ENCODE results near the gene CDH13.

DNA sequence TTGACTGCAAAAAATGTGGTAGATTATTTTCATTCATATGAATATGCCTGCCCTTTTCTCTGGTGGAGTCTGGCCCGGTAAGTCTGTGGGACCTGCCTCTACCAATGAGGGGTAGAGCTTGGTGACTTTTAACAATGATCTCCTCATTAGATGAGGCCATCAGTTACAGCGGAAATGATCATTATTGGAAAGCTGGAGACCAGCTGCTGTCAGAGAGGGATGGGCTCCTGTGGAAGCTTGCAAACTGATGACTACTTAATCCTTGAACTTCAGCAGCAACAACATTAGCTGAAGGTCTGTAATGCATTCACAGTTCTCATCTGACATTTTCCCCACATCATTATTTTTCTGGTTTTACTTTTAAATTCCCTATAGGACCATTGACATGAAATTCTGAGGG, 194.1 kb downstream of the CDH13 start:
- TF ChIP-seq, protein P1, sequence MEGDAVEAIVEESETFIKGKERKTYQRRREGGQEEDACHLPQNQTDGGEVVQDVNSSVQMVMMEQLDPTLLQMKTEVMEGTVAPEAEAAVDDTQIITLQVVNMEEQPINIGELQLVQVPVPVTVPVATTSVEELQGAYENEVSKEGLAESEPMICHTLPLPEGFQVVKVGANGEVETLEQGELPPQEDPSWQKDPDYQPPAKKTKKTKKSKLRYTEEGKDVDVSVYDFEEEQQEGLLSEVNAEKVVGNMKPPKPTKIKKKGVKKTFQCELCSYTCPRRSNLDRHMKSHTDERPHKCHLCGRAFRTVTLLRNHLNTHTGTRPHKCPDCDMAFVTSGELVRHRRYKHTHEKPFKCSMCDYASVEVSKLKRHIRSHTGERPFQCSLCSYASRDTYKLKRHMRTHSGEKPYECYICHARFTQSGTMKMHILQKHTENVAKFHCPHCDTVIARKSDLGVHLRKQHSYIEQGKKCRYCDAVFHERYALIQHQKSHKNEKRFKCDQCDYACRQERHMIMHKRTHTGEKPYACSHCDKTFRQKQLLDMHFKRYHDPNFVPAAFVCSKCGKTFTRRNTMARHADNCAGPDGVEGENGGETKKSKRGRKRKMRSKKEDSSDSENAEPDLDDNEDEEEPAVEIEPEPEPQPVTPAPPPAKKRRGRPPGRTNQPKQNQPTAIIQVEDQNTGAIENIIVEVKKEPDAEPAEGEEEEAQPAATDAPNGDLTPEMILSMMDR (conservative IDR thresholded peaks at IDR 0.05; ENCODE audit: low read depth in 2 of 2) = no peak
- TF ChIP-seq EZH2 (IDR thresholded peaks at IDR 0.05; ENCODE audit: low read depth, unreplicated experiment) (no peak), EZH2phosphoT487 (IDR thresholded peaks at IDR 0.05; ENCODE audit: unreplicated experiment) (no peak), POLR2AphosphoS5 (IDR thresholded peaks at IDR 0.05; ENCODE audit: low read depth) (no peak), CREB1 (CRISPR knock-in tag; IDR thresholded peaks at IDR 0.05; ENCODE audit: low read depth) (no peak), ZNF331 (CRISPR knock-in tag; IDR thresholded peaks at IDR 0.05; ENCODE audit: low read depth) (no peak), JUNB (IDR thresholded peaks at IDR 0.05; ENCODE audit: unreplicated experiment) (no peak)
- TF ChIP-seq, protein P2, sequence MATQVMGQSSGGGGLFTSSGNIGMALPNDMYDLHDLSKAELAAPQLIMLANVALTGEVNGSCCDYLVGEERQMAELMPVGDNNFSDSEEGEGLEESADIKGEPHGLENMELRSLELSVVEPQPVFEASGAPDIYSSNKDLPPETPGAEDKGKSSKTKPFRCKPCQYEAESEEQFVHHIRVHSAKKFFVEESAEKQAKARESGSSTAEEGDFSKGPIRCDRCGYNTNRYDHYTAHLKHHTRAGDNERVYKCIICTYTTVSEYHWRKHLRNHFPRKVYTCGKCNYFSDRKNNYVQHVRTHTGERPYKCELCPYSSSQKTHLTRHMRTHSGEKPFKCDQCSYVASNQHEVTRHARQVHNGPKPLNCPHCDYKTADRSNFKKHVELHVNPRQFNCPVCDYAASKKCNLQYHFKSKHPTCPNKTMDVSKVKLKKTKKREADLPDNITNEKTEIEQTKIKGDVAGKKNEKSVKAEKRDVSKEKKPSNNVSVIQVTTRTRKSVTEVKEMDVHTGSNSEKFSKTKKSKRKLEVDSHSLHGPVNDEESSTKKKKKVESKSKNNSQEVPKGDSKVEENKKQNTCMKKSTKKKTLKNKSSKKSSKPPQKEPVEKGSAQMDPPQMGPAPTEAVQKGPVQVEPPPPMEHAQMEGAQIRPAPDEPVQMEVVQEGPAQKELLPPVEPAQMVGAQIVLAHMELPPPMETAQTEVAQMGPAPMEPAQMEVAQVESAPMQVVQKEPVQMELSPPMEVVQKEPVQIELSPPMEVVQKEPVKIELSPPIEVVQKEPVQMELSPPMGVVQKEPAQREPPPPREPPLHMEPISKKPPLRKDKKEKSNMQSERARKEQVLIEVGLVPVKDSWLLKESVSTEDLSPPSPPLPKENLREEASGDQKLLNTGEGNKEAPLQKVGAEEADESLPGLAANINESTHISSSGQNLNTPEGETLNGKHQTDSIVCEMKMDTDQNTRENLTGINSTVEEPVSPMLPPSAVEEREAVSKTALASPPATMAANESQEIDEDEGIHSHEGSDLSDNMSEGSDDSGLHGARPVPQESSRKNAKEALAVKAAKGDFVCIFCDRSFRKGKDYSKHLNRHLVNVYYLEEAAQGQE (IDR thresholded peaks at IDR 0.05; ENCODE audit: unreplicated experiment) = no peak

All from GM23338 (cell line).